HG02678 (cell line): ENCODE measurements around the gene RABGAP1L.

Experiments
- ATAC-seq: cut with Tn5 transposase; IDR thresholded peaks from one replicate; pipeline ENCODE4 v1.9.1; 2021; ENCODE audit warnings: mild to moderate bottlenecking, moderate library complexity; ENCODE audit not compliant: unreplicated experiment

Gene RABGAP1L

GRCh38 chr1:174912264-174912663 is 752.9 kb downstream of the RABGAP1L start:
- ATAC-seq, result no peak

GRCh38 chr1:174913225-174913903 is 754.0 kb downstream of the RABGAP1L start:
- no peak for ATAC-seq

GRCh38 chr1:174914991-174915390 is 755.7 kb downstream of the RABGAP1L start:
- ATAC-seq, result no peak

- ATAC-seq, result no peak
Measured at GRCh38 chr1:174916846-174917245, 757.5 kb downstream of the RABGAP1L start.

GRCh38 chr1:174920093-174920492 is 760.8 kb downstream of the RABGAP1L start:
- ATAC-seq, result no peak

GRCh38 chr1:174922121-174922520 is 762.8 kb downstream of the RABGAP1L start:
- ATAC-seq, result no peak

- ATAC-seq, result no peak
Measured at GRCh38 chr1:174923820-174924219, 764.5 kb downstream of the RABGAP1L start.

GRCh38 chr1:174928541-174928940 is 769.2 kb downstream of the RABGAP1L start:
- ATAC-seq, result no peak

- no peak for ATAC-seq
Measured at GRCh38 chr1:174931214-174931613, 771.9 kb downstream of the RABGAP1L start.

- no peak for ATAC-seq
Measured at GRCh38 chr1:174932587-174932986, 773.3 kb downstream of the RABGAP1L start.

GRCh38 chr1:174935961-174936727 is 776.8 kb downstream of the RABGAP1L start:
- no peak for ATAC-seq

GRCh38 chr1:174938281-174939007 is 779.1 kb downstream of the RABGAP1L start:
- ATAC-seq, result no peak

- ATAC-seq, result no peak
Measured at GRCh38 chr1:174939775-174940545, 780.6 kb downstream of the RABGAP1L start.

- no peak for ATAC-seq
Measured at GRCh38 chr1:174940646-174941175, 781.4 kb downstream of the RABGAP1L start.

GRCh38 chr1:174942547-174943255 is 783.4 kb downstream of the RABGAP1L start:
- ATAC-seq, result no peak

GRCh38 chr1:174946031-174946430 is 786.7 kb downstream of the RABGAP1L start:
- ATAC-seq, result no peak

- no peak for ATAC-seq
Measured at GRCh38 chr1:174949061-174949460, 789.7 kb downstream of the RABGAP1L start.

GRCh38 chr1:174949645-174950044 is 790.3 kb downstream of the RABGAP1L start:
- ATAC-seq, result no peak

- ATAC-seq, result peak; percentile 48
Measured at GRCh38 chr1:174953285-174954072, 794.2 kb downstream of the RABGAP1L start.
